Measurements from ENCODE around the gene SORBS2.

Gene SORBS2

DNA sequence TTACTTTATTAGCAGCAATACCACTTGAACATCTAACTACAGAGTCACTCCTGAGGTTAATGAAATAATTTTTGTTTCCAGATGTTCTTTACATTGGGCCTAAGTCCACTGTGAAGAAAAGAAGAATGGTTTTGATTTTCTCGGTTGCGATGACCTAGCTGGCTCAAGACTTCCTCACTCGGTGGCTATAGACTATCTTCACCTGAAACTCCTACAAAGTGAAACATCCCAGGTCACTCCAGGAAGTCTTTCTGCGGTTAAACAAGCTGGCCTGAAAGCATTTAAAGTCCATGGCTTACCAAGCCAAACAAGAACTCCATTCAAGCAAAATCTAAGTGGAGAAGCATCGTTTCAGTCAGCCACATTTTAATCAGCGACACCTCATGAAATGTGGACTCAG, 13.7 kb upstream of the SORBS2 start:
- H3K27ac Mint-ChIP-seq = no peak overlapping the region
- H3K36me3 Mint-ChIP-seq (ENCODE audit: low read depth) = no peaks in the 10 kb centered on the region
- no peaks in the 10 kb centered on the region for H3K27me3 Mint-ChIP-seq
- no peaks in the 10 kb centered on the region for H3K4me1 Mint-ChIP-seq (ENCODE audit: low read depth)
- no peaks in the 10 kb centered on the region for H3K9me3 Mint-ChIP-seq
- intact Hi-C loops (cut with micrococcal nuclease) = no loop called here
- no peak overlapping the region for H3K4me3 Mint-ChIP-seq

GRCh38 chr4:185822791-185823190, 10.8 kb upstream of the SORBS2 start:
- H3K27me3 Mint-ChIP-seq = no peaks in the 10 kb centered on the region
- intact Hi-C loops (cut with micrococcal nuclease) = no loop called here

GRCh38 chr4:185821029-185821419, 9.0 kb upstream of the SORBS2 start:
- Mint-ChIP-seq H3K9me3 (no peaks in the 10 kb centered on the region), H3K27me3 (no peaks in the 10 kb centered on the region), H3K27ac (no peak overlapping the region), H3K4me1 (ENCODE audit: low read depth) (no peaks in the 10 kb centered on the region), H3K36me3 (ENCODE audit: low read depth) (no peaks in the 10 kb centered on the region), H3K4me3 (no peak overlapping the region)
- intact Hi-C loops (cut with micrococcal nuclease) = no loop called here

More at GRCh38 chr4:185822791-185823190, 10.8 kb upstream of the SORBS2 start:
- H3K36me3 Mint-ChIP-seq (ENCODE audit: low read depth) = no peaks in the 10 kb centered on the region
- H3K4me1 Mint-ChIP-seq (ENCODE audit: low read depth) = no peaks in the 10 kb centered on the region
- no peak overlapping the region for H3K27ac Mint-ChIP-seq
- no peaks in the 10 kb centered on the region for H3K9me3 Mint-ChIP-seq
- H3K4me3 Mint-ChIP-seq = no peak overlapping the region

DNA sequence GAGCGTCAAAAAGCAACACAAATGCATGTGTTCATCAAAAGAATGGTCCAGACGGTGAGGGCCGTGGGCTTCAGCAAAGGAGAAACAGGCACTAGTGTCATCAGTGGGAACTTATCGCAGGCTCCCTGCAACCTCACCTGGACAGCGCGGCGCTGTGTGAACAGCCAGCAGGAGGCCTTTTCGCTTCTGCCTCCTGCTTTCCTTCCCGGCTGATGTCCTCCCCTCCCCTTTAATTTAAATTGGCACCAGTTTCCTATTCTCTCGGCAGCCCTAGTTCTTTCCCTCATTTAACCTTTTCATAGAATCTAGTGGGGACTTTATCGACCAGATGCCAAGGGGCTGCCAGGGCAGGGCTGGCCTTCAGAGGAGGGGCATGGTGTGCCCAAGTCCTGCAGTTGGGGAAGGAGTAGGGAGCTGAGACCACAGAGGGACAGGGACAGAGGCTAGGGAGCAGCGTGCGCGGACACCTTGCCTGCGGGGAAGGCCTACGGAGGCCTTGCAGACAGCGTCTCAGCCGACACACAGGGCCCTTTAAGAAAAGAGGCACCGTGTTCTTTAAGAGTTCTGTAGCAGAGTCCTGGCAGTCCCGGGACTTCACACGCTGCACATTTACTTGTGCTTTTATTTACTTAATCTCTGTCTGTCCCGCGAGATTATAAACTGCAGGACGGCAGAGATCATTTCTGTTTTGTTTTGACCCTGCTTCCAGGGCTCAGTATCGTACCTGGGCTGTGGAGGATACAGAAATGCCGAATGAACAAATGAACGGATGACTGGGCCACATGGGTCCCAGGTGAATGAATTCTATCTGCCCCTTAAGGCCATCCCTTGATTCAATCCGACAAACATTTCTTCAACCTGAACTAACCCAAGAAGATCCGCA, 8.4 kb upstream of the SORBS2 start:
- Mint-ChIP-seq H3K36me3 (ENCODE audit: low read depth) (no peaks in the 10 kb centered on the region), H3K9me3 (no peaks in the 10 kb centered on the region), H3K27ac (no peak overlapping the region), H3K27me3 (no peaks in the 10 kb centered on the region), H3K4me1 (ENCODE audit: low read depth) (no peaks in the 10 kb centered on the region), H3K4me3 (no peak overlapping the region)
- intact Hi-C loops (cut with micrococcal nuclease) = no loop called here

- H3K4me3 Mint-ChIP-seq = no peak overlapping the region
- intact Hi-C loops (cut with micrococcal nuclease) = no loop called here
These were observed 7.2 kb upstream of the SORBS2 start for GRCh38 chr4:185819144-185819543.

DNA sequence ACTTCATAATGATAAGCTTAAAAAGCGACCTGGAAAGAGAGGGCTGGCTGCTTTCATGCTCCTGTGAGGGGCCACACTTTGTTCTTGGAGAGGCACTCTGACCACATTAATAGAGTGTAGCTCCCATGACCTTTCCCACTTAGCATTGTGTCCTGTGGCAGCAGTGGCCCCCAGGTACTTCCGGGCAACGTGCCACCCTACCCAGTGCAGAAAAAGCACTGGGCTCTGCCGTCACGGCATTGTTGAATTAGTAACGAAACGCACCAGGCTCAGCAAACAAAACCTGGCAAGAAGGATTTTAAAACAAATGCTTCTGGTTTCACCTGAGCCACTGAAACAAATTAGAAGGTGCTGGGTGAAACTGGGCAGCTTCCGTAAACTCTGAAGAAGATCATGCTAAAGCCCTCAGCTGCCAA, 5.4 kb upstream of the SORBS2 start:
- no peak overlapping the region for H3K4me3 Mint-ChIP-seq
- no peaks in the 10 kb centered on the region for H3K4me1 Mint-ChIP-seq (ENCODE audit: low read depth)
- H3K9me3 Mint-ChIP-seq = no peaks in the 10 kb centered on the region
- no peak overlapping the region for H3K27ac Mint-ChIP-seq
- H3K36me3 Mint-ChIP-seq (ENCODE audit: low read depth) = no peaks in the 10 kb centered on the region
- peaks cover 1% of the 10 kb centered on the region for H3K27me3 Mint-ChIP-seq
- intact Hi-C loops (cut with micrococcal nuclease) = no loop called here

More at GRCh38 chr4:185819144-185819543, 7.2 kb upstream of the SORBS2 start:
- H3K9me3 Mint-ChIP-seq = no peaks in the 10 kb centered on the region
- no peak overlapping the region for H3K27ac Mint-ChIP-seq
- H3K4me1 Mint-ChIP-seq (ENCODE audit: low read depth) = no peaks in the 10 kb centered on the region
- H3K36me3 Mint-ChIP-seq (ENCODE audit: low read depth) = no peaks in the 10 kb centered on the region
- H3K27me3 Mint-ChIP-seq = no peaks in the 10 kb centered on the region

- H3K27me3 Mint-ChIP-seq = peaks cover 8% of the 10 kb centered on the region
- H3K4me3 Mint-ChIP-seq = no peak overlapping the region
- intact Hi-C loops (cut with micrococcal nuclease) = no loop called here
- no peak overlapping the region for H3K27ac Mint-ChIP-seq
- H3K9me3 Mint-ChIP-seq = no peaks in the 10 kb centered on the region
- no peaks in the 10 kb centered on the region for H3K36me3 Mint-ChIP-seq (ENCODE audit: low read depth)
- H3K4me1 Mint-ChIP-seq (ENCODE audit: low read depth) = no peaks in the 10 kb centered on the region
These were observed 1.1 kb upstream of the SORBS2 start for GRCh38 chr4:185813133-185813532.

DNA sequence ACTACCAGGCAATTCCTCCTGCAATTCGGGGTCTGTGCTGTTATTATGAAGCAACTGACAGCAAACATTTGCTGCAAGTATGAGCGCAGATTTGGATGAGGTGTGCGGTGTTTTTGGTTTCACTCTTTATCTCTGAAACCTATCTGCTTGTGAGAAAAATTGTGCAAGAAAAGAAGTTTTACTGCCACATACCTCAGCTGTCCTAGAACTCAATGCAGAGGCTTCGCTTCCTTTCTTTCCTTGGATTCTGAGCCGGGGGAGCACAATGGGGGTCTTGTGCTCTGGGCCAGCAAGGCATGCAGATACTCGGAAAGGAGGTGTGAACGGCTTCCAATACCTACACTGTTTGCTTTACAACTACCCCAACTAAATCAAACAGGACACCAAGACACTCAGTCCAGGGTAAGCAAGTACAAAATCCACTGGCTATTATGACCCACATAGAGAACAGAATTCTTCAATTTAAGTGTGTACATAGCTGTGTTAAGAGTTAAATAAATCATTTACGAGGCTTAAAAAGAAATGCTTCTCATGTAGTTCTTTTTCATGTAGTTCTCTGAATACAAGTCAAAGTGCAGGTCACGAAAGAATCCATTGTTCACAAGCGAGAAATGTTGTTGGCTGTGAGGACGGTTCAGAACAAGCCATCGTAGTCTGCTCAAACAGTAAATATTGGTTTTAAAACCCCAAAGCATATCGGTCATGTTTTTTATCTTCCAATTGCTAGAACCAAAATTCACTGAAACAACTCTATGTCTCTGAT, 1.1 kb downstream of the SORBS2 start:
- H3K27ac Mint-ChIP-seq = no peak overlapping the region
- H3K36me3 Mint-ChIP-seq (ENCODE audit: low read depth) = no peaks in the 10 kb centered on the region
- peaks cover 8% of the 10 kb centered on the region for H3K27me3 Mint-ChIP-seq
- H3K9me3 Mint-ChIP-seq = no peaks in the 10 kb centered on the region
- no peak overlapping the region for H3K4me3 Mint-ChIP-seq
- no peaks in the 10 kb centered on the region for H3K4me1 Mint-ChIP-seq (ENCODE audit: low read depth)
- intact Hi-C loops (cut with micrococcal nuclease) = no loop called here

GRCh38 chr4:185809533-185810071, 2.4 kb downstream of the SORBS2 start:
- no peak overlapping the region for H3K27ac Mint-ChIP-seq
- peaks cover 8% of the 10 kb centered on the region for H3K27me3 Mint-ChIP-seq
- no peaks in the 10 kb centered on the region for H3K4me1 Mint-ChIP-seq (ENCODE audit: low read depth)
- intact Hi-C loops (cut with micrococcal nuclease) = no loop called here
- no peaks in the 10 kb centered on the region for H3K36me3 Mint-ChIP-seq (ENCODE audit: low read depth)
- no peaks in the 10 kb centered on the region for H3K9me3 Mint-ChIP-seq
- no peak overlapping the region for H3K4me3 Mint-ChIP-seq

DNA sequence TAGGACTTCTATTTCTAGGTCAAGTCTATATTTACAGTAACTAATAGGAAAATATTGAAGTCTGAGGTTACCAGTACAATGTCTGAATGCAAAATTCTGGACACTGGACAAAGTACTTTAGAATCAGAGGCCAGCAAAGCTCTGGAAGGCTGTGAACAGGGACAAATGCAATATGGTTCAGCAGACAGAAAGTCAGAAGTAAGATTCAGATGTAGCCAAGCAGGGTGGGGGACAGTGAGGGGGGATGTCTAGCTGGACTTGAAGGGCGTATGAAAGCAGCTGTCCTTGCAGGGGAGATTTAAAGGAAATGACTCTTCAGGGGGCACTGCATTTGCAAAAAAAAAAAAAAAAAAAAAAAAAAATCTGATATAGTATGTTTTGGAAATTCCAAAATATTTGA, 2.9 kb downstream of the SORBS2 start:
- H3K27me3 Mint-ChIP-seq = peaks cover 8% of the 10 kb centered on the region
- no peaks in the 10 kb centered on the region for H3K9me3 Mint-ChIP-seq
- intact Hi-C loops (cut with micrococcal nuclease) = no loop called here
- H3K36me3 Mint-ChIP-seq (ENCODE audit: low read depth) = no peaks in the 10 kb centered on the region
- no peak overlapping the region for H3K27ac Mint-ChIP-seq
- H3K4me1 Mint-ChIP-seq (ENCODE audit: low read depth) = no peaks in the 10 kb centered on the region
- H3K4me3 Mint-ChIP-seq = no peak overlapping the region

- intact Hi-C loops (cut with micrococcal nuclease) = no loop called here
- H3K4me1 Mint-ChIP-seq (ENCODE audit: low read depth) = no peaks in the 10 kb centered on the region
- no peak overlapping the region for H3K4me3 Mint-ChIP-seq
These were observed 6.0 kb downstream of the SORBS2 start for GRCh38 chr4:185805979-185806378.

DNA sequence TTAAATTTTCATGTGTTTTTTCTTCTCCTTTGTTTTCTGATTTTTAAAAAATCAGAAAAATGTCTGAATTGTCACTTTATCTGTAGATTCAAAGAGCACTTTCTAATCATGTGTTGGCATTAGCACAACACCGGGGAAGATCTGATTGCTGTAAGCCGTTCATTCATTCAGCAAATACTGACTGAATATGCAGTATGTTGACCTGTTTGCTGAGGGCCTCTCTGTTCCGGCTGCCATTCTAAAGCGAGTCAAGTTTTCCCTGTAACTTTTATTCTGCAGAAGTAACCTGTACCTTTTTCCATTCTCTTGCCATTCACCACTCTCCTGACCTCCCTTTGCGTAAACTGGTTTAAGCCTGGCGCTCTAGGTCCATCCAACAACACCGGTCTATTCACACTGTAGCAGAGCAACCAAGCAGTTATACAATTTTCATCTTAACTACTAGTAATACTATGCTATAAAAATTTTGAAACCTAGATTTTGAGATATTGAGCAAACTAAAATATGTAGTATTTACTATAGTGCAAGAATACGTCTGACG, 6.7 kb downstream of the SORBS2 start:
- Mint-ChIP-seq H3K36me3 (ENCODE audit: low read depth) (no peaks in the 10 kb centered on the region), H3K4me1 (ENCODE audit: low read depth) (no peaks in the 10 kb centered on the region), H3K9me3 (no peaks in the 10 kb centered on the region), H3K4me3 (no peak overlapping the region), H3K27ac (no peak overlapping the region), H3K27me3 (peaks cover 4% of the 10 kb centered on the region)
- intact Hi-C loops (cut with micrococcal nuclease) = no loop called here

More at GRCh38 chr4:185805979-185806378, 6.0 kb downstream of the SORBS2 start:
- Mint-ChIP-seq H3K9me3 (no peaks in the 10 kb centered on the region), H3K36me3 (ENCODE audit: low read depth) (no peaks in the 10 kb centered on the region), H3K27me3 (peaks cover 2% of the 10 kb centered on the region), H3K27ac (no peak overlapping the region)

DNA sequence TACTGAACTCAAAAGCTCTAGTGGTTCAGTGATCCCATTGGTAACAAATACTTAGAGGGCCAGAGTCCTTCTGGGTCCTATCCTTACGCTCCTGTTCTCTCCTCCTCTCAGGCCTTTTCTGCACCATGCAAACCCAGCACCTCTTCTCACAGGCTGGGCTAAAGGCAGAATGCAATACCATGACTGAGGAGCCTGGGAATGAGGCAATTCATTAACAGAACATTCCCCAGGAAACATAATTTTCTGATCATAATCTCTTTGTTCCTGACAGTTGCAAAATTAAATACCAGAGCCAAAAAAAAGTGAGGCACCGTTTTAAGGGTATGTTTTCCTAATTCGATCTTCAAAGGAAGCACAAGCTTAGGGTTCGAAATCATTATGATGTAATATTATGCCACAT, 9.0 kb downstream of the SORBS2 start:
- intact Hi-C loops (cut with micrococcal nuclease) = no loop called here
- Mint-ChIP-seq H3K4me1 (ENCODE audit: low read depth) (no peaks in the 10 kb centered on the region), H3K36me3 (ENCODE audit: low read depth) (no peaks in the 10 kb centered on the region), H3K27ac (no peak overlapping the region), H3K9me3 (no peaks in the 10 kb centered on the region), H3K4me3 (no peak overlapping the region), H3K27me3 (peaks cover 3% of the 10 kb centered on the region)

DNA sequence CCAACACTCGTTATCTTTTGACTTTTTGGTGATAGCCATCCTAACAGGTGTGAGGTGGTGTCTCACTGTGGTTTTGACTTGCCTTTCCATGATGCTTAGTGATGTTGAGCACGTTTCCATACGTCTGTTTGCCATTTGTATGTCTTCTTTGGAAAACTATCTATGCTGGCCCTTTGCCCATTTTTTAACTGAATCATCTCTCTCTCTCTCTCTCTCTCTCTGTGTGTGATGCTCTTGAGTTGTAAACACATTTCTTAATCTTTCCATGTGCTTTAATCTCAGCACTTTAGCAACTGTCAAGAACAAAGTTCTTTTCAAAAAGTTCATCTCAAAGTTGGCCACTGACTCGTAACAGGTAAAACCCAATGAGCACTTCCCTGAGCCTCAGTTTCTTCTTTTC, 10.5 kb downstream of the SORBS2 start:
- H3K9me3 Mint-ChIP-seq = no peaks in the 10 kb centered on the region
- H3K27ac Mint-ChIP-seq = no peak overlapping the region
- H3K4me1 Mint-ChIP-seq (ENCODE audit: low read depth) = no peaks in the 10 kb centered on the region
- peaks cover 3% of the 10 kb centered on the region for H3K27me3 Mint-ChIP-seq
- H3K4me3 Mint-ChIP-seq = no peak overlapping the region
- intact Hi-C loops (cut with micrococcal nuclease) = no loop called here
- H3K36me3 Mint-ChIP-seq (ENCODE audit: low read depth) = no peaks in the 10 kb centered on the region

Measured in dendritic cell treated with granulocyte-macrophage colony-stimulating factor and Interleukin-4, amounts not matched to agents 40 ng/mL and 50 ng/mL, for 4 days (primary cell).